Parathyroid adenoma (tissue), 2 donors: ENCODE data around the gene SLC51B.
"Not testable (repeated sequence)": the region's sequence is repeated elsewhere in the genome, so short reads cannot be mapped to it uniquely, and the experiment has no call there.

ENCODE experiments used
- H2AFZ ChIP-seq: fragments of 300-600 bp; sonication (generic); one replicate; pipeline ENCODE4 v1.7.0; 2017; ENCODE audit warnings: antibody characterized with exemption, mild to moderate bottlenecking
- H3K27ac ChIP-seq: fragments of 300-600 bp; sonication (generic); one replicate; pipeline ENCODE4 v1.7.0; 2017
- H3K27me3 ChIP-seq: fragments of 300-600 bp; sonication (generic); one replicate; pipeline ENCODE4 v1.7.0; 2017; ENCODE audit warnings: low read length; ENCODE audit not compliant: control insufficient read depth, insufficient read depth
- H3K36me3 ChIP-seq: fragments of 300-600 bp; sonication (generic); one replicate; pipeline ENCODE4 v1.7.0; 2017; ENCODE audit warnings: low read length; ENCODE audit not compliant: control insufficient read depth, insufficient read depth
- H3K4me1 ChIP-seq: fragments of 300-600 bp; sonication (generic); one replicate; pipeline ENCODE4 v1.7.0; 2017; ENCODE audit warnings: control low read depth
- H3K4me2 ChIP-seq: fragments of 300-600 bp; sonication (generic); one replicate; pipeline ENCODE4 v1.7.0; 2017; ENCODE audit warnings: low read length
- H3K4me3 ChIP-seq: fragments of 300-600 bp; sonication (generic); one replicate; pipeline ENCODE4 v1.7.0; 2017; ENCODE audit warnings: low read depth, low read length
- H3K79me2 ChIP-seq: fragments of 300-600 bp; sonication (generic); one replicate; pipeline ENCODE4 v1.7.0; 2017; ENCODE audit warnings: control low read depth
- H3K9ac ChIP-seq: fragments of 300-600 bp; sonication (generic); one replicate; pipeline ENCODE4 v1.7.0; 2017; ENCODE audit warnings: mild to moderate bottlenecking
- H3K9me3 ChIP-seq: fragments of 300-600 bp; sonication (generic); one replicate; pipeline ENCODE4 v1.7.0; 2017; ENCODE audit warnings: low read length; ENCODE audit not compliant: control insufficient read depth
- TF ChIP-seq, protein P1 (sequence below): fragments of 300-600 bp; sonication (generic); IDR thresholded peaks from one replicate; pipeline ENCODE4 v1.7.0; 2017; ENCODE audit warnings: antibody characterized with exemption, mild to moderate bottlenecking
- donor health status: primary hyperparathyroidism.

SLC51B gene

DNA sequence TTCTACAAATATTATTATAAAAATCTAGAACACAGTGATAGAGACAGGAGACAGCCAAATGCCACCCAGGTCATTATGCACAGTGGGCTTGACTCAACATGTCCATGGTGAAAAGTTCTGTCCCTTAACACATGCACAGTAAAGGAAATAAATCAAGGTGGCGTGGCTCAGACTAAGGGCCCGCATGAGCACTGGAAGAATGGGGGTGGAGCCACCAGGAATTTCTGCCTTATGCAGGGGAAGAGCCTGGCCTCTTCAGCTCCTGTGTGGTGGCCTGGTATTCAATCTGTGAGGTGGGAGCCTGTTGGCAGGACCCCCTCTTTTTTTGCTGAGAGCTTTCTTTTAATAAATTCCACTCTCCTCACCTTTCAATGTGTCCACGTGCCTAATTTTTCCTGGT lies 38.3 kb upstream of the SLC51B start:
- Histone ChIP-seq H3K4me2 (no peak overlapping the region), H3K4me1 (no peaks in the 10 kb centered on the region), H3K27me3 (no peaks in the 10 kb centered on the region), H3K36me3 (no peaks in the 10 kb centered on the region), H3K27ac (no peak overlapping the region), H3K4me3 (no peak overlapping the region), H3K9me3 (no peaks in the 10 kb centered on the region), H2AFZ (no peak overlapping the region), H3K9ac (no peak overlapping the region), H3K79me2 (no peaks in the 10 kb centered on the region)
- TF ChIP-seq, protein P1, sequence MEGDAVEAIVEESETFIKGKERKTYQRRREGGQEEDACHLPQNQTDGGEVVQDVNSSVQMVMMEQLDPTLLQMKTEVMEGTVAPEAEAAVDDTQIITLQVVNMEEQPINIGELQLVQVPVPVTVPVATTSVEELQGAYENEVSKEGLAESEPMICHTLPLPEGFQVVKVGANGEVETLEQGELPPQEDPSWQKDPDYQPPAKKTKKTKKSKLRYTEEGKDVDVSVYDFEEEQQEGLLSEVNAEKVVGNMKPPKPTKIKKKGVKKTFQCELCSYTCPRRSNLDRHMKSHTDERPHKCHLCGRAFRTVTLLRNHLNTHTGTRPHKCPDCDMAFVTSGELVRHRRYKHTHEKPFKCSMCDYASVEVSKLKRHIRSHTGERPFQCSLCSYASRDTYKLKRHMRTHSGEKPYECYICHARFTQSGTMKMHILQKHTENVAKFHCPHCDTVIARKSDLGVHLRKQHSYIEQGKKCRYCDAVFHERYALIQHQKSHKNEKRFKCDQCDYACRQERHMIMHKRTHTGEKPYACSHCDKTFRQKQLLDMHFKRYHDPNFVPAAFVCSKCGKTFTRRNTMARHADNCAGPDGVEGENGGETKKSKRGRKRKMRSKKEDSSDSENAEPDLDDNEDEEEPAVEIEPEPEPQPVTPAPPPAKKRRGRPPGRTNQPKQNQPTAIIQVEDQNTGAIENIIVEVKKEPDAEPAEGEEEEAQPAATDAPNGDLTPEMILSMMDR = no peak

DNA sequence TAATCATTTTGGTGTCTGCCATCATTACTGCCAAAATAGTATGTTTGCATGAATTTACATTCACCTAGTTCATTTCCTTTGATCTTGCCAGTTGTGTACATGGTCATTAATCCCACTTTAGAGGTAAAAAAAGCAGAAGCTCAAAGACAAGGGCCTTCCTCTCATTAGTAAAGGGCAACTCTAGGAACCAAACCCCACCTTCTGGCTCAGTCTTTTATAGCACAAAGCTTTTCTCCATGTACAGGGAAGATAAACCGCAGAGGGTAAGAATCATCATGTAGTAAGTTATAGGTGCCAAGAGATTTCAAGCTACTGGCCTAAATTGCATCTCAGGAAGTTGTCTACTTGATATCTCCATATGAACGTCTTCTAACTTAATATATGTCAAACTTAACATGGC lies 36.2 kb upstream of the SLC51B start:
- no peak overlapping the region for H3K27ac ChIP-seq
- no peaks in the 10 kb centered on the region for H3K36me3 ChIP-seq
- H3K9ac ChIP-seq = no peak overlapping the region
- TF ChIP-seq, protein P1 = no peak
- H3K9me3 ChIP-seq = no peaks in the 10 kb centered on the region
- H3K4me2 ChIP-seq = no peak overlapping the region
- no peaks in the 10 kb centered on the region for H3K79me2 ChIP-seq
- H3K27me3 ChIP-seq = no peaks in the 10 kb centered on the region
- no peaks in the 10 kb centered on the region for H3K4me1 ChIP-seq
- H2AFZ ChIP-seq = no peak overlapping the region
- no peak overlapping the region for H3K4me3 ChIP-seq

DNA sequence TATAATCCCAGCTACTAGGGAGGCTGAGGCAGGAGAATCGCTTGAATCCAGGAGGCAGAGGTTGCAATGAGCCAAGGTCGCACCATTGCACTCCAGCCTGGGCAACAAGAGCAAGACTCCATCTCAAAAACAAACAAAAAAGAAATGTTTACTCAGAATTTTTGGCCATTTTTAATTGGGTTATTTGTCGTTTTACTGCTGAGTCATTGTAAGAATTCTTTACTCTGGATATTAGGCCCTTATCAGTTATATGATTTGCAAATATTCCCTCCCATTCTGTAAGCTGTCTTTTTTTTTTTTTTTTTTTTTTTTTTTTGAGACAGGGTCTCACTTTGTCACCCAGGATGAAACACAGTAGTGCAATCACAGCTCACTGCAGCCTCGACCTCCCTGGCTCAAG lies 34.0 kb upstream of the SLC51B start:
- not testable (repeated sequence) for H3K4me1 ChIP-seq, H3K79me2 ChIP-seq, H3K4me3 ChIP-seq, H3K9me3 ChIP-seq, H2AFZ ChIP-seq, H3K27ac ChIP-seq, H3K9ac ChIP-seq, H3K36me3 ChIP-seq, H3K27me3 ChIP-seq, H3K4me2 ChIP-seq

DNA sequence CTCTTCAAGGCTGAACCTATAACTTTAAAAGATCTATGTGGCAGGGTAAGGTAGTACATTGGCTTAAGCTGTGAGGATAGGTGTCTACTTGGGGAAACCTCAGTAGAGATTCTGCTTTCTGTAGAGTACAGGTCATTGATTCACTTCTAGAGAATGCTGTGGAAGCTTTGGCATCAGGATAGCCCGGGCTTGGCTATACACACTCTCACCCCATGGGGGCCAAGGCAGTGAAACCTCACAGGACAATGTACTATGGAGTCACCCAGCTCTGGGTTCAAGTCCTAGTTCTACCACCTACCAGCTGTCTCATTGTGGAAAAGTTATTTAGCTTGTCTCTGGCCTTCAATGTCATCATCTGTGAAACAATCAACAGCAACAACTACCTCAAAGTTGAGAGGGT lies 24.8 kb upstream of the SLC51B start:
- no peak overlapping the region for H2AFZ ChIP-seq
- no peaks in the 10 kb centered on the region for H3K4me1 ChIP-seq
- H3K27ac ChIP-seq = no peak overlapping the region
- H3K9ac ChIP-seq = no peak overlapping the region
- no peaks in the 10 kb centered on the region for H3K36me3 ChIP-seq
- no peak overlapping the region for H3K4me2 ChIP-seq
- TF ChIP-seq, protein P1 = no peak
- H3K79me2 ChIP-seq = no peaks in the 10 kb centered on the region
- H3K9me3 ChIP-seq = no peaks in the 10 kb centered on the region
- H3K27me3 ChIP-seq = no peaks in the 10 kb centered on the region
- no peak overlapping the region for H3K4me3 ChIP-seq

DNA sequence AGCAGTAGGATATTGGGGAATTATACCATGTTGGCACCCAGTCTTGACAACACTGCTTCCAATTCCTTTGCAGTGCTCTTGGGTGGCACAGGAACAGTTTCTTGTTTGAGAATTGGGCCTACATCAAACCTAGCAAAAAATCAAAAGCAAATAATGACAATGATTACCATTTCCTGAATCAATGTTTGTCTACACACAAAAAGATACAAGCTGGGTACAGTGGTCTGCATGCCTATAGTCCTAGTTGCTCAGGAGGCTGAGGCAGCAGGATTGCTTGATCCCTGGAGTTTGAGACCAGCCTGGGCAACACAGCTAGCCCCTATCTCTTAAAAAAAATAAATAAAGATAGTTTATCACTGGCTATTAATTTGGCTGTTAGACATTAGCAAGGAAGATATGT lies 23.7 kb upstream of the SLC51B start:
- Histone ChIP-seq H3K79me2 (no peaks in the 10 kb centered on the region), H3K9me3 (no peaks in the 10 kb centered on the region), H2AFZ (no peak overlapping the region), H3K27me3 (no peaks in the 10 kb centered on the region), H3K36me3 (no peaks in the 10 kb centered on the region), H3K4me1 (no peaks in the 10 kb centered on the region), H3K27ac (no peak overlapping the region), H3K4me2 (no peak overlapping the region), H3K4me3 (no peak overlapping the region), H3K9ac (no peak overlapping the region)
- TF ChIP-seq, protein P1 = no peak
